HCT116 (cell line): ENCODE data around the gene FRY. TPM values are rescaled to one million over a fixed set of nuclear protein-coding genes. Genes with fewer than 3 reads are reported as not detected.

Source experiments
- ATAC-seq: fragments of 200-7000 bp; cut with Tn5 transposase; 2 replicates; pipeline ENCODE4 v1.9.1; 2020; ENCODE audit warnings: mild to moderate bottlenecking, moderate library complexity
- BruUV-seq: library from RNA; stranded (reverse); fragments of 400-500 nt; replicated peaks from 2 replicates; lab custom pipeline; 2021; lab: Mats Ljungman, UMichigan
- CTCF ChIA-PET: fragments of 300-600 bp; sonication (Branson Sonifier 250); formaldehyde crosslinking; loops from one replicate; lab custom pipeline; 2021; ENCODE audit warnings: antibody characterized with exemption; lab: Charles Lee
- POLR2A ChIA-PET: fragments of 300-600, 350-600 bp; sonication (Branson Sonifier 250); formaldehyde crosslinking; loops from one replicate; lab custom pipeline; 2021; ENCODE audit warnings: antibody characterized with exemption; lab: Charles Lee
- RAD21 ChIA-PET, 2 experiments: fragments of 300-600 bp; sonication (Branson Sonifier 250); formaldehyde crosslinking; loops; one replicate each; lab custom pipeline; 2023; ENCODE audit warnings: low total read pairs in 2 of 2; ENCODE audit not compliant: uncharacterized antibody in 2 of 2, unreplicated experiment in 2 of 2, low non-redundant PET in 1 of 2; lab: Charles Lee
- DNase-seq: peaks from one replicate; pipeline ENCODE4 v3.0.0-alpha.2; 2010; ENCODE audit warnings: low read depth, low spot score
- H2AFZ ChIP-seq: fragments of 200-600 bp; shearing (Covaris generic), sonication (generic); 2 replicates; pipeline ENCODE4 v1.6.1; 2017; ENCODE audit warnings: low read depth, mixed run types, mixed read lengths, antibody characterized with exemption, low read length; ENCODE audit not compliant: poor library complexity, severe bottlenecking
- H3K27ac ChIP-seq: 2 replicates; pipeline ENCODE4 v1.5.1; 2012; ENCODE audit warnings: low read depth, low read length
- H3K27me3 ChIP-seq: fragments of 200-600 bp; sonication (generic); 2 replicates; pipeline ENCODE4 v1.6.1; 2016; ENCODE audit warnings: mixed run types, low read length, mixed read lengths; ENCODE audit not compliant: insufficient read depth
- H3K36me3 ChIP-seq, 2 experiments: fragments of 200-500 bp in 1 of 2; fragments of 200-600 bp in 1 of 2; sonication (Bioruptor generic) in 1 of 2; sonication (generic) in 1 of 2; 2 replicates each; pipeline versions ENCODE4 v1.5.1 to v1.6.1; 2014 to 2016; ENCODE audit warnings: low read length in 2 of 2, inconsistent platforms in 1 of 2, mixed read lengths in 1 of 2, mixed run types in 1 of 2; ENCODE audit not compliant: insufficient read depth in 2 of 2, control insufficient read depth in 1 of 2
- H3K4me1 ChIP-seq, 2 experiments: fragments of 200-600 bp in 1 of 2; sonication (generic) in 1 of 2; 2 replicates each; pipeline versions ENCODE4 v1.5.1 to v1.6.1; 2012 to 2017; ENCODE audit warnings: low read length in 2 of 2, inconsistent platforms in 1 of 2, mild to moderate bottlenecking in 1 of 2, mixed read lengths in 1 of 2, mixed run types in 1 of 2, moderate library complexity in 1 of 2; ENCODE audit not compliant: insufficient read depth in 2 of 2, control insufficient read depth in 1 of 2
- H3K4me2 ChIP-seq: fragments of 200-600 bp; sonication (generic); 2 replicates; pipeline ENCODE4 v1.6.1; 2017; ENCODE audit warnings: mixed run types, low read length, mixed read lengths
- H3K4me3 ChIP-seq, 2 experiments: fragments of 200-600 bp in 1 of 2; sonication (generic) in 1 of 2; replicated peaks in 1 of 2; 2 replicates each; pipeline ENCODE4 v1.5.1; 2011 to 2016; ENCODE audit warnings: low read length in 2 of 2, control low read depth in 1 of 2, low read depth in 1 of 2, mild to moderate bottlenecking in 1 of 2, mixed read lengths in 1 of 2, mixed run types in 1 of 2
- H3K79me2 ChIP-seq: fragments of 200-600 bp; sonication (generic); 2 replicates; pipeline ENCODE4 v1.6.1; 2017; ENCODE audit warnings: mild to moderate bottlenecking, mixed run types, low read length, moderate library complexity, mixed read lengths; ENCODE audit not compliant: insufficient read depth
- H3K9ac ChIP-seq: fragments of 200-600 bp; sonication (generic); 2 replicates; pipeline ENCODE4 v1.6.1; 2016; ENCODE audit warnings: low read length, mixed read lengths
- H3K9me2 ChIP-seq: fragments of 200-600 bp; sonication (generic), shearing (Covaris generic); 2 replicates; pipeline ENCODE4 v1.6.1; 2017; ENCODE audit warnings: mixed run types, mild to moderate bottlenecking, moderate library complexity; ENCODE audit not compliant: insufficient read depth
- H3K9me3 ChIP-seq, 2 experiments: fragments of 200-500 bp in 1 of 2; fragments of 200-600 bp in 1 of 2; sonication (Bioruptor generic) in 1 of 2; sonication (generic) in 1 of 2; 2 replicates each; pipeline ENCODE4 v1.6.1; 2014 to 2017; ENCODE audit warnings: low read length in 2 of 2, mixed read lengths in 2 of 2, inconsistent platforms in 1 of 2, low read depth in 1 of 2, mild to moderate bottlenecking in 1 of 2, mixed run types in 1 of 2, moderate library complexity in 1 of 2; ENCODE audit not compliant: control insufficient read depth in 1 of 2, insufficient read depth in 1 of 2
- H4K20me1 ChIP-seq: fragments of 200-600 bp; sonication (generic), shearing (Covaris generic); 2 replicates; pipeline ENCODE4 v1.6.1; 2017; ENCODE audit warnings: mixed run types, mild to moderate bottlenecking, moderate library complexity; ENCODE audit not compliant: insufficient read depth
- ATF3 ChIP-seq: IDR thresholded peaks from 2 replicates; pipeline ENCODE4 v1.6.1; 2012
- CEBPB ChIP-seq: IDR thresholded peaks from 2 replicates; pipeline ENCODE4 v1.6.1; 2012; ENCODE audit warnings: low read depth
- CTCF ChIP-seq, 3 experiments: fragments of 200-600 bp in 1 of 3; sonication (generic) in 1 of 3; IDR thresholded peaks in 2 of 3; conservative IDR thresholded peaks in 1 of 3; 2 replicates each; pipeline ENCODE4 v1.5.1; 2012 to 2017; ENCODE audit warnings: low read depth in 2 of 3, low read length in 2 of 3, antibody characterized with exemption in 1 of 3, borderline replicate concordance in 1 of 3, control low read depth in 1 of 3, mild to moderate bottlenecking in 1 of 3, mixed read lengths in 1 of 3, mixed run types in 1 of 3, moderate library complexity in 1 of 3; ENCODE audit not compliant: insufficient read depth in 1 of 3
- EGR1 ChIP-seq: IDR thresholded peaks from 2 replicates; pipeline ENCODE4 v1.6.1; 2012; ENCODE audit warnings: low read depth
- EZH2 ChIP-seq: fragments of 200-600 bp; sonication (generic); IDR thresholded peaks from 2 replicates; pipeline ENCODE4 v1.6.1; 2017; ENCODE audit warnings: antibody characterized with exemption, mixed run types
- EZH2phosphoT487 ChIP-seq: fragments of 200-600 bp; IDR thresholded peaks from 2 replicates; pipeline ENCODE4 v1.6.1; 2018; ENCODE audit warnings: antibody characterized with exemption, borderline replicate concordance
- FOSL1 ChIP-seq: IDR thresholded peaks from 2 replicates; pipeline ENCODE4 v1.6.1; 2012; ENCODE audit warnings: low read depth
- MAX ChIP-seq: IDR thresholded peaks from 2 replicates; pipeline ENCODE4 v1.6.1; 2012
- RAD21 ChIP-seq: IDR thresholded peaks from 2 replicates; pipeline ENCODE4 v1.6.1; 2012; ENCODE audit warnings: low read depth, mild to moderate bottlenecking
- REST ChIP-seq: IDR thresholded peaks from 2 replicates; pipeline ENCODE4 v1.6.1; 2012; ENCODE audit warnings: low read depth
- SIN3A ChIP-seq: IDR thresholded peaks from 2 replicates; pipeline ENCODE4 v1.6.1; 2012; ENCODE audit warnings: low read depth
- SRF ChIP-seq: IDR thresholded peaks from 2 replicates; pipeline ENCODE4 v1.6.1; 2012; ENCODE audit warnings: low read depth
- TCF7L2 ChIP-seq: IDR thresholded peaks from 2 replicates; pipeline ENCODE4 v1.7.0; 2011; ENCODE audit warnings: borderline replicate concordance, inconsistent platforms; ENCODE audit not compliant: insufficient read depth, insufficient read length; ENCODE audit errors: extremely low read depth
- ZNF274 ChIP-seq: fragments of 200-500 bp; sonication (Bioruptor generic); IDR thresholded peaks from 2 replicates; pipeline ENCODE4 v1.6.1; 2014; ENCODE audit warnings: mild to moderate bottlenecking, low read depth, low read length, inconsistent platforms
- intact Hi-C: fragments of 100-400 bp; cut with micrococcal nuclease; formaldehyde crosslinking; loops from 2 replicates; pipeline ENCODE4 v1.10.0; 2022
- total RNA-seq: library from RNA; stranded (reverse); gene quantifications from one replicate; pipeline ENCODE4 v1.2.1, GENCODE V29; 2021; ENCODE audit not compliant: unreplicated experiment

FRY gene
- total RNA-seq, 1 experiment from 2014 or later, result 1.4 TPM

- TF ChIP-seq MAX (no peak), CEBPB (no peak), CTCF (IDR thresholded peaks at IDR 0.05 in 2 of 3, conservative IDR thresholded peaks at IDR 0.05 in 1 of 3; ENCODE audit: borderline replicate concordance in 1 of 3, insufficient read depth in 1 of 3, low read depth in 2 of 3, low read length in 2 of 3) (no peak), ZNF274 (no peak), FOSL1 (no peak)
- TF ChIP-seq, all 23 proteins: peak for 0
Measured at GRCh38 chr13:32254916-32255723, 223.5 kb downstream of the FRY start (continued).

- no peaks in the 10 kb centered on the region for H3K36me3 ChIP-seq
- H4K20me1 ChIP-seq, result no peaks in the 10 kb centered on the region
- no peak overlapping the region for H3K4me3 ChIP-seq
- intact Hi-C loops, result loop anchor here (5.0 kb wide), 1 partner anchor 52 kb away; no protein-coding TSS in a partner anchor
- H2AFZ ChIP-seq, result no peak overlapping the region
- no peak for DNase-seq
- no peak overlapping the region for H3K27ac ChIP-seq
- ChIA-PET CTCF (interaction anchor here (0.8 kb wide), 1 partner anchor 12 kb away, joined by 5 read pairs; no protein-coding TSS in a partner anchor), RAD21 (no interaction called here), POLR2A (no interaction called here)
- no peaks in the 10 kb centered on the region for H3K9me3 ChIP-seq
- TF ChIP-seq RAD21, result no peak
- TF ChIP-seq EGR1, result no peak
- no peak for TF ChIP-seq REST
- TF ChIP-seq SIN3A, result no peak
- TF ChIP-seq TCF7L2, result no peak
- no peak for TF ChIP-seq EZH2
- TF ChIP-seq SRF, result no peak
- TF ChIP-seq EZH2phosphoT487, result no peak
- no peak for TF ChIP-seq FOSL1
- no peak for TF ChIP-seq ATF3
- no peak for TF ChIP-seq ZNF274
- H3K9ac ChIP-seq, result no peak overlapping the region
- H3K27me3 ChIP-seq, result no peaks in the 10 kb centered on the region
- H3K4me1 ChIP-seq, result no peaks in the 10 kb centered on the region
- no TSS peak for BruUV-seq
- no peak for ATAC-seq
- no peaks in the 10 kb centered on the region for H3K79me2 ChIP-seq
- H3K9me2 ChIP-seq, result no peaks in the 10 kb centered on the region
- H3K4me2 ChIP-seq, result no peak overlapping the region
Measured at GRCh38 chr13:32255724-32256109, 224.1 kb downstream of the FRY start.
